HTR-8/SVneo (cell line): ENCODE data around the gene VAMP8.
"Not testable (repeated sequence)": the region's sequence is repeated elsewhere in the genome, so short reads cannot be mapped to it uniquely, and the experiment has no call there.

Experiments used
- DNase-seq: peaks from one replicate; pipeline ENCODE4 v3.0.0; 2011; ENCODE audit warnings: low spot score, mixed read lengths; ENCODE audit not compliant: insufficient read length
- FAIRE-seq: peaks from 2 replicates; lab custom pipeline; 2011; peaks lifted over from hg19 to GRCh38; lab: Jason Lieb, UNC

Gene VAMP8

DNA sequence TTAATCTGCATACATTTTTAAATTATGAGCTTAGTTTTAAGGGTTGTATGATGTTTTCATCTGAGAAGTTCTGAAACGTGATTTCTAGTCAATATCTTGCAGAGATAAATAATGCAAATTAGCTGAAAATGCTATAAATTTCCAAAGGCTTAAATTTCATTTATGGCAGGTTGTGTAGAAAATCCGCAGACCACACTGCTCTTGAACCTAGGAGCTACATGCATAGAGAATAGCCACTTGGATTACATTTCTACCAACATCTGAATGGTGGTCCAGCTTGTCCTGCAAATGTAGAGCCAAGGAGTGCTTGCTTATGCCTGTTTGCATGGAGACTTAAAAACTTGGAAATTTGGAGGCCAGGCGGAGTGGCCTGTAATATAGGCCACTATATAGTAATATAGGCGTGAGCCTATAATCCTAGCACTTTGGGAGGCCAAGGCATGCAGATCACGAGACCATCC, 31.6 kb upstream of the VAMP8 start:
- FAIRE-seq = no peak
- no peak for DNase-seq

DNA sequence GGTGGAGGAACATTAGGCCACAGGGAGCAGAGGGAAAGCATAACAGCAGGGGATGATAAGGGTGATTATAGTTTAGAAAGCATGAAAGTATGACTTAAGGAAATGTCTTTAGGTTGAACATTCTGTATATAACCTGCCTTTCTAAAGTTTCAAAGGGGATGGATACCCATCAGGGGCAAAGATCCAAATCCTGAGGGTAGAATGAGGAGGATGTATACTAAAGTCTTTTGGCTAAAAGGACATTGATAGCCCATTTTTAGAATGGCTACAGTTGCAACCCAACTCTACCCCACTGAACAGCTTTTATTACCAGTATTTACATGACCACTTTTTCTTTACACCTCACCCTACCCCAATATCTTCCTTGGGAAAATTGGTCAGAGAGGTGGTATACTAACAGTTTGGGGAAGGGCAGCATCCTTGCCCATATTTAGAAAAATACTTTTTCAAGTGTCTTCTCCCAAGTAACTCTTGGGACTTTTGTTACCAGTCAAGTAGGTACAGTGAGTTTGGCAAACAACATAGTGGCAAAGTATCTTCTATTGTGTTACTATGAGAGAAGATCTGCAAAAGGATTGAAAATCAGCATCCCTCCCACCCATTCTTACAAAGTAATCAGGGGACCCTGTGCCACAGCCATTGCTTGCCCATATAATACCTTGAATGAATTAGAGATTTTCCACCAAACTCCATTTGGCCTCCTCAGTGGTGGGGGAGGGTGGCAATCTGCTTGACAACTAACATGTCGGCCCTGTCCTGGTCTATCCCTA, 30.1 kb upstream of the VAMP8 start:
- FAIRE-seq (no peak), DNase-seq (no peak)

DNA sequence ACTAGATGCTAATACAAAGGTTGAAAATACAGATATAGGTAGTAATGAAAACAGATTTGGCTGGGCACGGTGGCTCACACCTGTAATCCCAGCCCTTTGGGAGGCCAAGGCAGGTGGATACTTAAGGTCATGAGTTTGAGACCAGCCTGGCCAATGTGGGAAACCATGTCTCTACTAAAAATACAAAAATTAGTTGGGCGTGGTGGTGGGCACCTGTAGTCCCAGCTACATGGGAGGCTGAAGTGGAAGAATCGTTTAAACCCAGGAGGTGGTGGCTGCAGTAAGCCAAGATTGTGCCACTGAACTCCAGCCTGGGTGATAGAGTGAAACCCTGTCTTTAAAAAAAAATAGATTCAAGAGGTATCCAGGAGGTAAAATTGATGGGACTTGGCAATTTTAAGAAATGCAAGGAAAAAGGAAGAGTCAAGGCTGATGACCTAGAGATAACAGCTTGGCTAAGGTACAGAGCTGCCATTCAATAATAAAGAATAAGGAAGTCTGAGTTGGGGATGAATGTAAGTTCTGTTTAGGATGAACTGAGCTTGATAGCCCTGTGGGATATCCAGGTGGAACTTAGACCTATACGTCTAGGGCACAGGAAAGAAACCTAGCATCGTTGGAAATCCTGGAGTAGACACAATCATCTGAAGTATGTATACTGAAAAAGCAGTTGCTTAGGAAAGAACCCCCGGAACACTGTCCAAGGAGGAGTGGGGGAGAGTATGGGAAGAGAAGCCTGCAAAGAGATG, 29.4 kb upstream of the VAMP8 start:
- DNase-seq = no peak
- FAIRE-seq = no peak

DNA sequence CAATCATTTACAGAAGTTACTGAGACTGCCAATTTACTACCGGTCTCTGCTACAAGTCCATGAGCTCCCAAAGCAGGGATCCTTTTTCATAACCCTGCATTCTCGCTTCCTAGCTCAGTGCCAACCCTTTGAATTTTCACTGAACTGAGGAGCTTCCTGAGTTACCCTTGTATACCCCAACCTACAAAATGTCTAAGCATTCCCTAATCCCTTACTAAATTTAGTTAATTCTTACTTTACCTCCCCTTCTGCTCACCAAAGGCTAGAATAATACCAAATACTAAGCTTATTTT, 28.8 kb upstream of the VAMP8 start:
- DNase-seq = no peak
- no peak for FAIRE-seq

DNA sequence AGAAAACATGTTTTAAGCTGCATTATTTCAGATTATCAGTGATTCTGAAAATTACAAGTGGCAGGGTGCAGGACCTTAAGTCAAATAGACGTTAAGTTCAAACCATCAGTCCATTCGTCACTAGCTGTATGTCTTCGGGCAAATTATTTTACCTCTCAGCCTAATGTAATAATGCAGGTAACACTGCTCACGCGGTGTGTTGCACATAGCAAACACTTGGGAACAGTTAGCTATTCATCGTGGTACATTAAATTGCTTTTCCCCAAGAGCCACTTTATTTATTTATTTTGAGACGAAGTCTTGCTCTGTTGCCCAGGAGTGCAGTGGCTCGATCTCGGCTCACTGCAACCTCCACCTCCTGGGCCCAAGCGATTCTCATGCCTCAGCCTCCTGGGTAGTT, 28.3 kb upstream of the VAMP8 start:
- DNase-seq (no peak), FAIRE-seq (no peak)

DNA sequence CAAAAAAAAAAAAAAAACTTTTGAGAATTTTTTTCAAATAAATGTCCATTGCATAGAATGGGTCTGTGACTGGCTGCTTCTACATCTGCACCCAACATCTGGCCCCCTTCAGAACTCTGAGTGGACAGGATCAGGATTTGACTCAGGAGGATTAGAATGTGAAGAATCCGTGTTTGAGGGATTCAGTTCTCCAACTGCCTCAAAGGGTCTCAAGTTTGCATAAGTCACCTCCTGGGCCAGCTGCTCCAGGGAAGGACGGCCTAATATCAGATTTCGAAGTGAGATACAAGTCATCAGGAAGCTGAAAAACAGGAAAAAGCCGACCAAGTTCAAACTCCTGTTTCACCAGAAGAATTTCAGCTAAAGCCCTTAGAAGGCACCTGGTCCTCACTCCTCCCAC, 27.6 kb upstream of the VAMP8 start:
- FAIRE-seq (no peak), DNase-seq (peak; percentile 78)

DNA sequence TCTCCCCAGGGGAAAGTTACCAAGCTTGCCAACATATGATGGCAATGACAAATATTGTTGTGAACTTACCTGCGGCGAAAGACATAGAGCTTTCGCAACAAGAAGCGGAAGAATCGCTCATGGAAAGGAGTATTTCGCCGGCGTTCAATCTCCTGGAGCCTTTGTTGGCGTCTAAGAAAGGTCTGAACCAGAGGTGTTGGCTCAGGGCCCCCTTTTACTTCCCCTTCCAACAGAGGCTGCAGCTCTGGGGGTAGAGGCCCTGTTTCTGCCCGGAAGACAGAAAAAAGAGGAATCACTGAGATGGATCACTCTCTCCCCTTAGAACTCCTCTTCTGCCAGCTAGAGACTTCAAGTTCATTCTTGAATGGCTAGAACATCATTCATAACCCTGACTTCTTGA, 26.9 kb upstream of the VAMP8 start:
- no peak for FAIRE-seq
- DNase-seq = no peak

DNA sequence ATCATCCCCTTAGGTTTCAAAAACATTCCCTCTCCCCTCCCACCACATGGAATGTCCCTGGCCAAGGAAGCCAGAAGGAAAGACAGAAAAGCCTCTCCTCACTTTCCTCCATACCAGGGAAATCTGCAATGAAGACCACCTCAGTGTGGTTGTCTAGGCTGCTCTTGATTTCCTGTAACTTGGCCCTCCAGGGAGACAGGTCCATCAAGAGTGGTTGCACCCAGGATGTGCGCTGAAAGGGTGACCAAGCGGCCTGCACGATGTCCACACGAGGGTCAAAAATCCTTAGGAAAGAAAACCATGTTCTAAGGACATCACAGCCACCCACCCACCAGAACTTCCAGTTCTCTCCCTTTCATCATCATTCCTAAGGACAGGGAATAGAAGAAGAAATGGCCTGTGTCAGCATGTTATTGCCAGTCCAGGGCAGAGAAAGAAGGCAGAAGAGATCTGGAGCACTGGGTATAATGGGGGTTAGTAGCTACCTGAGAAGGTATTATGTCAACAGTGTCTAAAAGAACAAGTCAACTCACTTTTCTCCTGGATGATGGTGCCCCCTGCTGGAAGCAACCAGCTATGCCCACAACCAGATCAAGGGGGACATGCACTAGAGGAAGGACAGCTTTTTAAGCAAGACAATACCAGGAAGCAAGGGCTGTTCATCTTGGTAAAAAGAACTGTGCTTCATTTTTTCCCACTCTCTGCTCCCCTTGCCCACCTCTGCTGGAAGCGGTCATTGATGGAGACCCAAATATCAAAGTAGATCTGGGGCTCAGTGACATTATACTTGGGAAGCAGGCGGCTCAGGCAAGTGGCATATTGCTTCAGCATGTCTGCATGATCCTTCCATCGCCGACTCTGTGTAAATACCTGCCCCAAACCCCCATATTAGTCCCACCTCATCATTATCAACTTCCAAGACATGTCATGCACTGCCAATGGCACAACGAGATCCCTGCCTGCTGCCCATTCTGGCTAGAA, 25.4 kb upstream of the VAMP8 start:
- FAIRE-seq (peak; percentile 60), DNase-seq (peak; percentile 65)

DNA sequence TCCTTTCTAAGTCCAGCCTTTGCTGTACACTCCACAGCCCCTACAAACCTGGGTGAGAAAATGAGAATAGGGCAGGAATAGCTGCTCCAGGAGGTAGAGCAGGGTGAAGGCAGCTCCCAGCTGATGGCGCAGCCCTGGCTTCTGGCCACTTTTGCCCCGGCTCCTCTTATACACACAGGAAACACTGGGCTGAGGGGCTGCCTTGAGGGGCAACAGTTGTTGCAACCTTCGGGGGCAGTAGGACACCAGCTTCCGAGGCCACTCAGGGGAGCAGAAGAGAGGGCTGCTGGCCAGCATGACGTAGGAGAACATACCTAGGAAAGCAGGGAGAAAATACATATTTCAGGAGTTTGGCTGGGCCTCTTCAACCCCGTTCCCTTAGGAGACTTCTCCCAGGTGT, 24.2 kb upstream of the VAMP8 start:
- no peak for FAIRE-seq
- DNase-seq = no peak

DNA sequence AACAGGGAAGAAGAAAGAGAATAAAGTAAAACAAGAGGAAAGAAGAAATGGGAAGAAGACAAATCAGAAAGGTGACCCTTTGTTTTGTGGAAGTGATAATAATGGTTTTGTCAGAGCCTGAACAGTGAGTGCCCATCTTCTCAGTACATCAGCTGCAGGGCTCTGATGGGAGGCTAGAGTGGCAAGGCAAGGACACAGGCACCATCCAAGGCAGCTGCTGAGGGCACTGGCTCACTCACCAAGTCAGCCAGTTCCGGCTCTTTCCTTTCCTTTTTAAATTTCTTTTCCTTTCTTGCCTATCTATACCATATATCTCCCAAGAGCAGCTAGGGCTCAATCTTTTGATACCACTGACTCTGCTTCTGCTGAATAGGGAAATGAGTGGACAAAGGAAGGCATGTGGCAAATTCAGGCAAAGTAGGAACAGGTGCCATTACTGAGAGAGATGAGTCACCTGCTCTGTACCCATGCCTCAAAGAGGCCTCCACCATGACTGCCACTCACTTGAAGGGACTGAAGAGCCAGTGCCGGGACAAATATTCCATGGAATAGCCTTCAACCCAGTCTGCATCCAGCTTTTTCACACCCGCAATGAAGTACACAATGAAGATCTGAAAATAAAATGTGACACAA, 22.3 kb upstream of the VAMP8 start:
- DNase-seq (no peak), FAIRE-seq (no peak)

DNA sequence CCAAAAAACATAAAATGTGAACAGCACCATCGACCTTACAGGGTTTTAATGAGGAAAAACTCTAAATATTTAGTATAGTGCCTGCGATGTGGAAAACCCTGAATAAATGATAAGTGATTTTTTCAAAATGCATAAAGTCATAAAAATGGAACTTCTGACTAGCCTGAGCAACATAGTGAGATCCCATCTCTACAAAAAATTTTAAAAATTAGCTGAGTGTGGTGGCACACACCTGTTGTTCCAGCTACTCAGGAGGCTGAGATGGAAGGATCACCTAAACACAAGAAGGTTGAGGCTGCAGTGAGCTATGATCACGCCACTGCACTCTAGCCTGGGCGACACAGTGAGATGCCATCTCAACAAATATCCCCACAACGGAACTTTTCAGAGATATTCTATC, 20.3 kb upstream of the VAMP8 start:
- FAIRE-seq (no peak), DNase-seq (no peak)

DNA sequence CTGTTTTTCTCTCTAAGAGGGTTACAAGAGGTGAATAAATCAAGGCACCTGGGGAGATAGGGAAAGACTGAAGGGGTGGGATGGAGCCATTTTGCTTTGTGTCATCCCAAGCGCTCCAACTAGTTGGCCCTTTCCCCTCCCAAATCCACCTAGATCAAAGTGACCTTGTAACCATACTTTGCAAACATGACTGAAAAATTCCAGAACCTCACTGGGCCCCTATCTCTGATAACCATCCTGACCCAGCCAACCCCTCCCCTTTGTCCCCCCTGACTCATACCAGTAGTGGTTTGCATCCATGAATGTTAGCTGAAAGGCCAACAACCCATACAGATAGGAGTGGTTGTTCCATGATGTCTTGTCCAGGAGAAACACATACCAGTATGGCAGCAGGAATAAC, 19.2 kb upstream of the VAMP8 start:
- FAIRE-seq (no peak), DNase-seq (no peak)

DNA sequence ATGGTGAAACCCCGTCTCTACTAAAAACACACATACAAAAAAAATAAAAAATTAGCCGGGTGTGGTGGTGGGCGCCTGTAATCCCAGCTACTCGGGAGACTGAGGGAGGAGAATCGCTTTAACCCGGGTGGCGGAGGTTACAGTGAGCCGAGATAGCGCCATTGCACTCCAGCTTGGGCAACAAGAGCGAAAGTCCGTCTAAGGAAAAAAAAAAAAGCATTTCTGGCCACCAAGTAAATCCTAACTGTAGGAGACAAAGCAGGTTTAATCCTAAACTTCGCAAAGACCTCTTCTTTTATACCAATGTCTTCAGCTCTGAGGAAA, 17.0 kb upstream of the VAMP8 start:
- not testable (repeated sequence) for FAIRE-seq, DNase-seq

DNA sequence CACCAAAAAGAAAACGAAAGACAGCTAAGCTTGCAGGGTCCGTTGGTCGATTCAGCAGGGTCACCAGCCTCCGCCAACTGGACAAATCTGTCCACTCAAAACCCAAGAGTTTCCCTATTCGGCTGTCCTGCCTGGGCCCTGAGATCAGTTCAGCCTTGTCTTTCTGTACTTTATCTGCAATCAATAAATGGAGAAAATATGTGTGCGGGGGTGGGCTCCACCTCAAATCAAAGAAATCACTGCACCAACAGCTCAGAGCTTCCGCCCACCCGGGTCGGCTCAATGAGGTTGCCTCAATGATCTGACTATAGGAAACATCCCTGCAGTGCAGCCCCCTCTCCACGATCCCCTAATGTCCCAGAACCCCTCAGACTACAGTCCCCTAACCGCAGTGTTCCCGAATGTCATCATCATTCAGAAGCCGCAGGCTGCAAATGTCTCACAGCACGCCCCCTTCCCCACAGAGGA, 16.5 kb upstream of the VAMP8 start:
- FAIRE-seq (no peak), DNase-seq (no peak)

DNA sequence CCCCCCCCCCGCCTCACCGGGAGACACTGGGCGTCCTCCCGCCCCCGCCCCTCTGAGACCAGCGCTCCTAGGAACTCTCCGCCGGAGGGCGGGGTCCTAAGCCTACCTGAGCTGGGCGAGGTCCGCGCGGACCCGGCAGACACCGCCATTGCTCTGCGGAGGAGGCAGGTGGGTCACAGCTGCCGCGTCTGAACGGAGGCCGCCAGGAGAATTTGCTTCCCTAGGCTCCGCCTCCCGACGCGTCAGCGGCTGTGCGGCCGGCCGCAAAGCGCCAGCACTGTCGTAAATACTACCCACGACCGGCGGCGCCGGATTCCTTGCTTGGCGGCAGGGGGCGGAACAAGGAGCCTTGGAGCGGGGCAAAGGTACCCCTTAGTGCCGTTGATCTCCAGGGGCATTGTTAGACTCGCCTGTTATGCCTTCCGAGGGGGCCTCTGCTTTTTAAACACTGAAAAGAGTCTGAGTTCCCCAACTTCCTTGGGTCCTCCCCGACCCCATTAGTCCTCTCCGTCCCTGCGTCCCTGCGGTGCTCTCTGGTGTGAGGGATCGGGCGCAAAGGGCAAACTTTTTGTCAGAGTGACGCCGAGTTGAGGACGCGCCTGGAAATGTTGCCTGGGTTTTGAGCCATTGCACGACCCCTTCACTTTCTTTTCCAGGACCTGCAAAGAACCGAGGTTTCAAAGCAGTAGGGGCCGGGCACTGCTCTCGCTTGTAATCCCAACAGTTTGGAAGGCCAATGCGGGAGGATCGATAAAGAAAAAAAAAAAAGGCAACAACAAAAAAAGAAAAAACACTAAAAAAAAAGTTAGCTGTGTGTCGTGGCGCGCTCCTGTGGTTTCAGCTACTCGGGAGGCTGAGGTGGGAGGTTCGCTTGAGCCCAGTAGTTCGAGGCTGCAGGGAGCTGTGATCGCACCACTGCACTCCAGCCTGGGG, 15.8 kb upstream of the VAMP8 start, which contains the start of gene GGCX:
Gene GGCX, minus strand, starts transcription at position 214 of the 933 bp plus-strand sequence. Its CDS starts 65 bp downstream, at position 149.
- FAIRE-seq = peak; percentile 90
- peak; percentile 89 for DNase-seq

DNA sequence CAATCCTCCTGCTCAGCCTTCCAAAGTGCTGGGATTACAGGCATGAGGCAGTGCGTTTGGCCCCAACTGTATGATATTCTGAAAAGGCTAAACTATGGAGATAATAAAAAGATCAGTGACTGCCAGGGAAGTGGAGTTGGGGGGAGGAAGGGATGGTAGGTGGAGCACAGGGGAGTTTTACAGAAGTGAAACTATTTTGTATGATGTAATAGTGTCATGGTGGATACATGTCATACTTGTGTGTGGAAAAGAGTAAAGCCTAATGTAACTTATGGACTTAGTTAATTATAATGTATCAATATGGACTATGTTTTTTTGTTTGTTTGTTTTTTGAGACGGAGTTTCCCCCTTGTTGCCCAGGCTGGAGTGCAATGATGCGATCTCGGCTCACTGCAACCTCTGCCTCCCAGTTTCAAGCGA, 13.2 kb upstream of the VAMP8 start:
- FAIRE-seq (no peak), DNase-seq (no peak)

DNA sequence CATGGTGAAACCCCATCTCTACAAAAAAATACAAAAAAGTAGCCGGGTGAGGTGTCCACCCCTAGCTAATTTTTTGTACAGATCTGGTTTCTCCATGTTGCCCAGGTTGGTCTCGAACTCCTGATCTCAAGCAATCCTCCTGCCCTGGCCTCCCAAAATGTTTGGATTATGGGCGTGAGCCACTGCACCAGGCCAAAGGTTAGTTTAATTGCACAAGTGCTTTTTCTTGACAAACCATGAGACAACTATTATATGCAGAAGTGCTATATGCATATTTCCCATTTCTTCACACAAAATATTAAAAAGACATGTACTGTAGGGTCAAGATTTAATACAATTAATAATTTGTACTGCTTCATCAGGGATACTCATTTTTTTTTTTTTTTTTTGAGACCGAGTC, 11.1 kb upstream of the VAMP8 start:
- FAIRE-seq (no peak), DNase-seq (no peak)

DNA sequence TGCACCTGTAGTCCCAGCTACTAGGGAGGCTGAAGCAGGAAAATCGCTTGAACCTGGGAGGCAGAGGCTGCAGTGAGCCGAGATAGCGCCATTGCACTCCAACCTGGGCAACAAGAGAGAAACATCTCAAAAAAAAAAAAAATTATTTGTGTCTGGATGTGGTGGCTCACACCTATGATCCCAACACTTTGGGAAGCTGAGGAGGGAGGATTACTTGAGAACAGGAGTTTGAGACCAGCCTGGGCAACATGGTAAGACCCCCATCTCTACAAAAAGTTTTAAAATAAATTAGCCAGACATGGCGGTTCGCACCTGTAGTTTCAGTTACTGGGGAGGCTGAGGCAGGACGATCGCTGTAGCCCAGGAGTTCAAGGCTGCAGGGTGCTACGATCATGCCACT, 1.6 kb upstream of the VAMP8 start:
- FAIRE-seq (no peak), DNase-seq (no peak)

DNA sequence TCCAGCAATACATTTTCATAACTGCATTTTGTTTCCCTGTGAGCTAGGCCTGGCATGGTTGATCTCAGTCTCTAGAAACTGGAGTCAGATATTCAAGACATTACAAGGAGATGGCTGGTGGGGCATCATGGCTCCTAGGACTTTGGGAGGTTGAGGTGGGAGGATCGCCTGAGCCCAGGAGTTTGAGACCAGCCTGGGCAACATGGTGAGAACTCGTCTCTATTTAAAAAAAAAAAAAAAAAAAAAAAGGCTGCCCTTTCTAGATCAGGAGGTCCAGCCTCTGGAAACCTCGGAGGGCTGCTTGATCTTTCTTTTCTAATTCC, 362 bp upstream of the VAMP8 start:
- no peak for DNase-seq
- no peak for FAIRE-seq
